Naive thymus-derived CD8-positive, alpha-beta T cell (primary cell): ENCODE measurements around the gene SLIT1. TPM values are rescaled to one million over a fixed set of nuclear protein-coding genes. Genes with fewer than 3 reads are reported as not detected.

Source experiments
- ATAC-seq, 2 donors: fragments of 150-1000 bp; cut with Tn5 transposase in 1 of 2; sonication (Bioruptor Pico), chemical (Tn5 transposase) in 1 of 2; 1 replicate in 1 of 2; 2 replicates in 1 of 2; pipeline ENCODE4 v1.10.0; 2021; ENCODE audit warnings: mild to moderate bottlenecking in 2 of 2, moderate library complexity in 2 of 2
- POLR2A ChIA-PET: fragments of 350-600 bp; sonication (Branson Sonifier 250); formaldehyde crosslinking; loops from one replicate; lab custom pipeline; 2021; ENCODE audit warnings: antibody characterized with exemption; lab: Charles Lee
- DNase-seq, 10 donors: peaks; one replicate each; pipeline versions ENCODE4 v3.0.0 to v3.0.0-alpha.2; 2020 to 2022
- H3K27ac Mint-ChIP-seq, 10 donors: one replicate each; pipeline ENCODE4 v1.8.0; 2020 to 2022; ENCODE audit warnings: mild to moderate bottlenecking in 10 of 10, mixed read lengths in 10 of 10, moderate library complexity in 4 of 10, inconsistent platforms in 1 of 10
- H3K27me3 Mint-ChIP-seq, 5 donors: one replicate each; pipeline ENCODE4 v1.8.0; 2021 to 2022; ENCODE audit warnings: mixed read lengths in 5 of 5
- H3K36me3 Mint-ChIP-seq, 3 donors: one replicate each; pipeline ENCODE4 v1.8.0; 2020 to 2022; ENCODE audit warnings: mixed read lengths in 3 of 3, mild to moderate bottlenecking in 2 of 3, inconsistent platforms in 1 of 3
- H3K4me1 Mint-ChIP-seq, 4 donors: one replicate each; pipeline ENCODE4 v1.8.0; 2021 to 2022; ENCODE audit warnings: mixed read lengths in 4 of 4
- H3K4me3 Mint-ChIP-seq, 10 donors: one replicate each; pipeline ENCODE4 v1.8.0; 2020 to 2022; ENCODE audit warnings: mild to moderate bottlenecking in 10 of 10, mixed read lengths in 10 of 10, moderate library complexity in 6 of 10, inconsistent platforms in 1 of 10
- H3K9me3 Mint-ChIP-seq, 9 donors: one replicate each; pipeline ENCODE4 v1.8.0; 2020 to 2022; ENCODE audit warnings: mixed read lengths in 9 of 9, mild to moderate bottlenecking in 3 of 9, inconsistent platforms in 1 of 9, moderate library complexity in 1 of 9
- polyA plus RNA-seq, 3 donors: library from polyadenylated mRNA; unstranded; fragments of 300-500 nt; fragmentation: Illumina TruSeq; gene quantifications; one replicate each; pipeline ENCODE4 v1.2.3, GENCODE V29; 2021
- total RNA-seq, 8 experiments: library from RNA in 2 of 8; stranded (reverse) in 2 of 8; gene quantifications; one replicate each; pipeline ENCODE4 v1.2.3 and lab custom pipeline; 2021 to 2026

The SLIT1 gene
- total and polyA plus RNA-seq, 5 experiments from 2014 or later, result 0.05 to 0.26 (median 0.11) TPM; not detected in 2

DNA sequence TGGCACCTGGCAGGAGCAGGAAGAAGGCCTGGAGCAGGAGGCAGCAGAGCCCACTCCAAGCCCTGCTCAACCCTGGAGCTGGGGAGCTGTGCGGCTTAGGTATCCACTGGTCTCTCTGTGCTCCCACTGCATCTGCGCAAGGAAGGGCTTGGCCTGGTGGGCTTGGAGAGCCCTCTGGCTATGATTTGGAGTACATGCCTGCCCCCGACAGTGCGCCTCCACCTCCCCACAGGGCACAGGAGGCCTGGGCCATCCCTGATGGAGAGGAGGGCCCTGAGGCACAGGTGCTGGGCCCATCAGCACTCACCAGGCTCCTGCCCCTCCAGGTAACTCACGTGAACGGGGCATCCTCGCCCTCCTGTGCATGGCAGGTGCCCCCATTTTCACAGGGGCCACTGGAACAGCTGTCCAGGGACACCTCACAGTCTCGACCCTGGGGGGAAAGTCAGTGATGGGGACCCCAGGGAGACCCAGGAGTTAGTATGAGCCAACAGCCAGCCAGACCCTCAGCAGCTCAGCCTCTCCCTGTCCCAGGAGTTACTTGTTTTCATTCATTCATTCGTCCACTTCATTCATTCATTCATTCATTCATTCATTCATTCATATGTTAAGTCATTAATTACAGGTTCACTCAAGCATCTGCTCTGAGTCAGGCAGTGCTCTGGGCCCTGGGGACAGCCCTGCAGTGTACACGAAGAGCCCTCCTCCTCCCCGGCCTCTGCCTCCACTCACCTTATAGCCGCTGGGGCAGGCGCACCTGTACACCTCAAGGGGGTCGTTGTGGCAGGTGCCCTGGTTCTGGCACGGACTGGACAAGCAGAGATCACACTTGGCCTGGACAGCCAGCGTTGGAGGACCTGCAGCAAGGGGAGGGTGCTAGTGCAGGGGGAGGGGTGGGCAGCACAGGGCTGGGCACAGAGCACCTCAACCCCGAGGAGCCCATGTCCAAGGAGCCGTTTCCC is 167.2 kb downstream of the SLIT1 start:
- POLR2A ChIA-PET, result interaction anchor here (0.7 kb wide), 1 partner anchor 459 kb away, joined by 4 read pairs; no protein-coding TSS in a partner anchor
- ATAC-seq (no peak), DNase-seq (no peak)
- Mint-ChIP-seq H3K9me3 (no peaks in the 10 kb centered on the region), H3K27me3 (no peaks in the 10 kb centered on the region), H3K36me3 (no peaks in the 10 kb centered on the region), H3K27ac (no peak overlapping the region), H3K4me3 (no peak overlapping the region), H3K4me1 (peaks cover 6 to 14% (median 10%) of the 10 kb centered on the region in 4 donors)

DNA sequence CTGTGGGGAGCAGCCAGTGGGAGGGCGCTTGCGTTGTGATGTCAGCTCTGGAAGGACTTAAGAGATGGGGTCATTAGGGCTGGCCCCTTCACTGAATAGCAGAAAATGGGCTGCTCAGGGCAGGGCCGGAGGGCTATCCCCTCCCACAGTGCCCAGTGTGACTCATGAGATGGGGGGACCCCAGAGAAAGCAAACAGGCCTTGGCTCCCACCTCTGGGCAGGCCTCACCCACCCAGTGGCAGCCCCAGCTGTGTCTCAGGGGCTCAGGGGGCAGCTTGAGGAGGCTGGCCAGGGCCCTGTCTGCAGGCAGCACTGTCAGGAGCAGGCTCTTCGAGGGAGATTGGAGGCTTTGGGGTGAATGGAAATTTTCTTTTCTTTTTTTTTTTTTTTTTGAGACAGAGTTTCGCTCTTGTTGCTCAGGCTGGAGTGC is 168.3 kb downstream of the SLIT1 start:
- H3K4me3 Mint-ChIP-seq, result no peak overlapping the region
- no peaks in the 10 kb centered on the region for H3K36me3 Mint-ChIP-seq
- DNase-seq (no peak), ATAC-seq (no peak)
- POLR2A ChIA-PET, result interaction anchor here (0.7 kb wide), 1 partner anchor 458 kb away, joined by 4 read pairs; no protein-coding TSS in a partner anchor
- peaks cover 6 to 14% (median 10%) of the 10 kb centered on the region in 4 donors for H3K4me1 Mint-ChIP-seq
- no peaks in the 10 kb centered on the region for H3K9me3 Mint-ChIP-seq
- H3K27me3 Mint-ChIP-seq, result no peaks in the 10 kb centered on the region
- peak overlapping the region in 4 of 10 donors; percentile 4 to 68 (median 38) for H3K27ac Mint-ChIP-seq

- peak overlapping the region in 7 of 10 donors; percentile 5 to 67 (median 48) for H3K4me3 Mint-ChIP-seq
- peak in 1 of 10 donors; percentile 12 for DNase-seq
- peak in 1 of 2 donors; percentile 56 for ATAC-seq
- H3K36me3 Mint-ChIP-seq, result no peaks in the 10 kb centered on the region
- peaks cover 6 to 14% (median 10%) of the 10 kb centered on the region in 4 donors for H3K4me1 Mint-ChIP-seq
- no peaks in the 10 kb centered on the region for H3K9me3 Mint-ChIP-seq
- H3K27ac Mint-ChIP-seq, result peak overlapping the region in 7 of 10 donors; percentile 4 to 87 (median 68)
- POLR2A ChIA-PET, result no interaction called here
- H3K27me3 Mint-ChIP-seq, result no peaks in the 10 kb centered on the region
Measured at GRCh38 chr10:97016728-97017473, 168.9 kb downstream of the SLIT1 start.

DNA sequence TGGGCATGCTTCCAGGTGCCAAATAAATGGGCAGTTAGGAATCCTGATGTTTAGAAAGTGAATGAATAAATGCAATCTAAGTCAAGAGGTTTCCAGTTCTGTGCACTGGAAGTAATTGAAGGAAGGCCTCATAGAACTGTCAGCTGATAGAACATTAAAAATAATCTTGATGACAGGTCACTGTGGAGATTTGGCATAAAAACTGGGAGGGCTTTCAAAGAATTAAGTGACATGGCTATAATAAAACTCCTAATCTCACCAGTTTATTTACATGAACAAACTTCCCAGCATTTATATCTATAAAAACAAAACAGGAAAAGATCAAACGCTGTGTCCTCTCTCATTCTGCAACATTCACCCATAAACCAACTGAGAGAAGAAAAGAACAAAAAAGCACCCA is 170.5 kb downstream of the SLIT1 start:
- H3K27me3 Mint-ChIP-seq, result no peaks in the 10 kb centered on the region
- POLR2A ChIA-PET, result no interaction called here
- peaks cover 0 to 2% (median 0%) of the 10 kb centered on the region in 9 donors for H3K9me3 Mint-ChIP-seq
- no peak for DNase-seq
- H3K4me1 Mint-ChIP-seq, result peaks cover 8 to 14% (median 10%) of the 10 kb centered on the region in 4 donors
- H3K27ac Mint-ChIP-seq, result peak overlapping the region in 1 of 10 donors; percentile 13
- ATAC-seq, result no peak
- H3K36me3 Mint-ChIP-seq, result no peaks in the 10 kb centered on the region
- no peak overlapping the region for H3K4me3 Mint-ChIP-seq

- DNase-seq, result no peak
- Mint-ChIP-seq H3K4me1 (peaks cover 8 to 14% (median 10%) of the 10 kb centered on the region in 4 donors), H3K36me3 (peaks cover 0 to 4% (median 0%) of the 10 kb centered on the region in 3 donors), H3K4me3 (no peak overlapping the region), H3K27me3 (no peaks in the 10 kb centered on the region), H3K27ac (peak overlapping the region in 1 of 10 donors; percentile 4), H3K9me3 (peaks cover 0 to 6% (median 0%) of the 10 kb centered on the region in 9 donors)
- POLR2A ChIA-PET, result no interaction called here
- ATAC-seq, result no peak
Measured at GRCh38 chr10:97013983-97014382, 171.8 kb downstream of the SLIT1 start.

- Mint-ChIP-seq H3K4me1 (peaks cover 8 to 14% (median 10%) of the 10 kb centered on the region in 4 donors), H3K36me3 (peaks cover 0 to 4% (median 0%) of the 10 kb centered on the region in 3 donors), H3K27me3 (no peaks in the 10 kb centered on the region), H3K4me3 (no peak overlapping the region), H3K27ac (no peak overlapping the region), H3K9me3 (peaks cover 0 to 6% (median 0%) of the 10 kb centered on the region in 9 donors)
- DNase-seq (no peak), ATAC-seq (no peak)
- POLR2A ChIA-PET, result no interaction called here
Measured at GRCh38 chr10:97013568-97013967, 172.2 kb downstream of the SLIT1 start.

GRCh38 chr10:97012470-97012869 is 173.3 kb downstream of the SLIT1 start:
- no peak for DNase-seq
- peaks cover 0 to 6% (median 3%) of the 10 kb centered on the region in 3 donors for H3K36me3 Mint-ChIP-seq
- H3K27me3 Mint-ChIP-seq, result peaks cover 0 to 2% (median 0%) of the 10 kb centered on the region in 5 donors
- peaks cover 7 to 14% (median 10%) of the 10 kb centered on the region in 4 donors for H3K4me1 Mint-ChIP-seq
- peak overlapping the region in 1 of 10 donors; percentile 27 for H3K27ac Mint-ChIP-seq
- no peak overlapping the region for H3K4me3 Mint-ChIP-seq
- ATAC-seq, result no peak
- peaks cover 0 to 12% (median 6%) of the 10 kb centered on the region in 9 donors for H3K9me3 Mint-ChIP-seq
- POLR2A ChIA-PET, result no interaction called here

GRCh38 chr10:97011397-97011796 is 174.4 kb downstream of the SLIT1 start:
- no peak for ATAC-seq
- Mint-ChIP-seq H3K4me1 (peaks cover 0 to 6% (median 3%) of the 10 kb centered on the region in 4 donors), H3K9me3 (peaks cover 0 to 23% (median 17%) of the 10 kb centered on the region in 9 donors), H3K27ac (peak overlapping the region in 1 of 10 donors; percentile 54), H3K36me3 (peaks cover 0 to 17% (median 7%) of the 10 kb centered on the region in 3 donors), H3K4me3 (peak overlapping the region in 1 of 10 donors; percentile 38), H3K27me3 (peaks cover 0 to 4% (median 3%) of the 10 kb centered on the region in 5 donors)
- POLR2A ChIA-PET, result no interaction called here
- DNase-seq, result no peak

DNA sequence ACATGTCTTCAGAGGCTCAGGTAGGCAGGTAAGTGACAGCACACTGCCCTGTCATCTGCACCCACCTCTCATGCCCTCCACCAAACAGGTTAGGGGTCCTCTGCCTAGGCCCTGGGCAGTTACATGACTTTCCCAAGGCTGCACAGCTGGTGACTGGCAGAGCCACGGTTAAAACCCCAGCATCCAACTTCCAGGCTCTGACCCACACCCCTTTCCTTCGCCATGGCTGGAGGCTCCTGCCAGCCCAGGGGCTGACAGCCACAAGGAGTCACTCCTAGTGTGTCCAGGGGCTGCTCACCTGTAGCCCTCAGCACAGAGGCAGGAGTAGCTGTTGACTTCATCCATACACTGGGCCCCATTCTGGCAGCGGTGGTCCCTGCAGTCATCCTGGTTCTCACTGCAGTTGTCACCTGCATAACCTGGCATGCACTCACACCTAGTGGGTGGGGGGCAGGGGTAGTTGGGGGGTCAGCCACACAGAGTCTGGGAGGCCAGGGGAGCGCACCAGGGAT is 175.0 kb downstream of the SLIT1 start:
- POLR2A ChIA-PET, result no interaction called here
- H3K9me3 Mint-ChIP-seq, result peaks cover 0 to 29% (median 22%) of the 10 kb centered on the region in 9 donors
- no peak overlapping the region for H3K27ac Mint-ChIP-seq
- peaks cover 0 to 9% (median 3%) of the 10 kb centered on the region in 5 donors for H3K27me3 Mint-ChIP-seq
- ATAC-seq (no peak), DNase-seq (no peak)
- no peak overlapping the region for H3K4me3 Mint-ChIP-seq
- peaks cover 0 to 4% (median 2%) of the 10 kb centered on the region in 4 donors for H3K4me1 Mint-ChIP-seq
- peaks cover 0 to 19% (median 7%) of the 10 kb centered on the region in 3 donors for H3K36me3 Mint-ChIP-seq

DNA sequence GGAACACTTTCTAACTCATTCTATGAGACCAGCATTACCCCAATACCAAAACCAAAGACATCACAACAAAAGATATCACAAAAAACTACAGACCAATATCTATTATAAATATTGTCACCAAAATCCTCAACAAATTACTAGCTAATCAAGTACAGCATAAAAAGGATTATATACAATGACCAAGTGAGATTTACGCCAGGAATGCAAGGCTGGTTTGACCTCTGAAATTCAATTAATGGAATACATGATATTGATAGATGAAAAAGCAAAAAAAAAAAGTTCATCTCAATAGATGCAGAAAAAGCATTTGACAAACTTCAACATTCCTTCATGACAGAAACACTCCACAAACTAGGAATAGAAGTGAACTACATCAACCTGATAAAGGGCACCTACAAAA is 178.3 kb downstream of the SLIT1 start:
- peaks cover 0 to 32% (median 23%) of the 10 kb centered on the region in 9 donors for H3K9me3 Mint-ChIP-seq
- peaks cover 0 to 15% (median 6%) of the 10 kb centered on the region in 5 donors for H3K27me3 Mint-ChIP-seq
- H3K27ac Mint-ChIP-seq, result no peak overlapping the region
- ATAC-seq (no peak), DNase-seq (no peak)
- no peak overlapping the region for H3K4me3 Mint-ChIP-seq
- POLR2A ChIA-PET, result no interaction called here
- peaks cover 0 to 23% (median 7%) of the 10 kb centered on the region in 3 donors for H3K36me3 Mint-ChIP-seq
- peaks cover 0 to 4% (median 0%) of the 10 kb centered on the region in 4 donors for H3K4me1 Mint-ChIP-seq

GRCh38 chr10:97006364-97006763 is 179.4 kb downstream of the SLIT1 start:
- Mint-ChIP-seq H3K4me3 (no peak overlapping the region), H3K27ac (no peak overlapping the region), H3K36me3 (peaks cover 0 to 23% (median 7%) of the 10 kb centered on the region in 3 donors), H3K4me1 (peaks cover 0 to 2% (median 0%) of the 10 kb centered on the region in 4 donors), H3K9me3 (peaks cover 0 to 31% (median 23%) of the 10 kb centered on the region in 9 donors), H3K27me3 (peaks cover 0 to 15% (median 6%) of the 10 kb centered on the region in 5 donors)
- no peak for DNase-seq
- POLR2A ChIA-PET, result no interaction called here
- no peak for ATAC-seq

- no peak for ATAC-seq
- Mint-ChIP-seq H3K4me1 (peaks cover 0 to 2% (median 0%) of the 10 kb centered on the region in 4 donors), H3K4me3 (no peak overlapping the region), H3K27ac (no peak overlapping the region), H3K27me3 (peaks cover 0 to 15% (median 6%) of the 10 kb centered on the region in 5 donors), H3K9me3 (peaks cover 0 to 31% (median 23%) of the 10 kb centered on the region in 9 donors), H3K36me3 (peaks cover 0 to 23% (median 7%) of the 10 kb centered on the region in 3 donors)
- no peak for DNase-seq
- POLR2A ChIA-PET, result no interaction called here
Measured at GRCh38 chr10:97005349-97005748, 180.4 kb downstream of the SLIT1 start.
